Measurements from ENCODE around the gene AKAP8L. TPM values are rescaled to one million over a fixed set of nuclear protein-coding genes. Genes with fewer than 3 reads are reported as not detected.

The AKAP8L gene
- total RNA-seq, 3 donors from 2014 or later: 74.4 to 111 (median 96.0) TPM

DNA sequence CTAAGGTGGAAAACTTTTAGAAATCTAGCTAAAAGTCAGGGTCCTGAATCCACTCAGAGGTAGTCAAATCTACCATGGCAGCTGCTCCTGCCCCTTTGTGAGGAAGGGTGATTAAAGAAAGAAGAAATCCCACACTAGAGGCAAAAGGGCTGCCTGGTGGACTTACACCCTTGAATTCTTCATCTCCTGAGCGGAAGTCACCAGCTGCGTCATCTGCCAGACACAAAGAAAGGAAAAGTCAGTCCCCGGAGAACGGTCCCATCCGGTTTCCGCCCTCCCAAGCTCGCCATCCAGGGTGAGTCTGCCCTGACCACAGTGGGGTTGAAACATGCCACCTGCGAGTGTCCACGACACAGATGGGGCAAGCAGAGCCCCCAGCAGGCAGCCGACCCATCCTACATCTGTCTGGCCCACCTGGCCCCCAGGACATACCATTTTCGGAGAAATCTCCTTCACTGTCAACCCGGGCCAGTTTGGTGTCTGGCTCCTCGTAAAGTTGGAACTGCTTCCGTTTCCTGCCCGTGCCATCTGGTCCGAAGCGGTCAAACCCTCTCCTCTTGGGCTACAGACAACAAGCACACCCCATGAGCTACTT lies 46.9 kb downstream of the AKAP8L start:
- H3K36me3 ChIP-seq (ENCODE audit: low read depth): peaks cover 30% of the 10 kb centered on the region
- peak in 2 of 3 donors; percentile 17 to 36 for DNase-seq
- no peaks in the 10 kb centered on the region for H3K9me3 ChIP-seq
- TF ChIP-seq, protein P1, sequence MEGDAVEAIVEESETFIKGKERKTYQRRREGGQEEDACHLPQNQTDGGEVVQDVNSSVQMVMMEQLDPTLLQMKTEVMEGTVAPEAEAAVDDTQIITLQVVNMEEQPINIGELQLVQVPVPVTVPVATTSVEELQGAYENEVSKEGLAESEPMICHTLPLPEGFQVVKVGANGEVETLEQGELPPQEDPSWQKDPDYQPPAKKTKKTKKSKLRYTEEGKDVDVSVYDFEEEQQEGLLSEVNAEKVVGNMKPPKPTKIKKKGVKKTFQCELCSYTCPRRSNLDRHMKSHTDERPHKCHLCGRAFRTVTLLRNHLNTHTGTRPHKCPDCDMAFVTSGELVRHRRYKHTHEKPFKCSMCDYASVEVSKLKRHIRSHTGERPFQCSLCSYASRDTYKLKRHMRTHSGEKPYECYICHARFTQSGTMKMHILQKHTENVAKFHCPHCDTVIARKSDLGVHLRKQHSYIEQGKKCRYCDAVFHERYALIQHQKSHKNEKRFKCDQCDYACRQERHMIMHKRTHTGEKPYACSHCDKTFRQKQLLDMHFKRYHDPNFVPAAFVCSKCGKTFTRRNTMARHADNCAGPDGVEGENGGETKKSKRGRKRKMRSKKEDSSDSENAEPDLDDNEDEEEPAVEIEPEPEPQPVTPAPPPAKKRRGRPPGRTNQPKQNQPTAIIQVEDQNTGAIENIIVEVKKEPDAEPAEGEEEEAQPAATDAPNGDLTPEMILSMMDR (IDR thresholded peaks at IDR 0.05): no peak
- H3K4me3 ChIP-seq: no peak overlapping the region
- peaks cover under 1% of the 10 kb centered on the region for H3K4me1 ChIP-seq (ENCODE audit: low read depth)
- ATAC-seq: no peak
- intact Hi-C loops (cut with DNase I, micrococcal nuclease): no loop called here

DNA sequence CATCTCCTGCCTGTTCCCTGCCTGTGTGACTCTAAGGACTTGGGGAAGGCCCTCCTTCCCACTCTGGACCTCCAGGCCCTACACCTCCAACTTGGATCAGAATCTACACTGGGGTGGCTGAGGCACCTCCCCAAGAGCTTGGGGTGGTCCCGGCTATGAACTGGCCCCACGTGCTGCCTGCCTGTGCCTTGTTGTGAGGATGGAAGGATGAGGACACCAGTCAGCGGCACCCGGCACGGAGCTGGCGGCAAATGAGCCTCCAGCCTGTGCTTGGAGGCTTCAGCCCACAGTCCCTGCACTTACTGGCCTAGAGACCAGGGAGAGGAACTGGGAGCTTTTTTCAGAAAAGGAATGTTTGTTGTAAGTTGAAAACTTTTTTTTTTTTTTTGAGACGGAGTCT lies 47.7 kb downstream of the AKAP8L start:
- intact Hi-C loops (cut with DNase I, micrococcal nuclease): no loop called here
- H3K36me3 ChIP-seq (ENCODE audit: low read depth): peaks cover 30% of the 10 kb centered on the region

GRCh38 chr19:15369594-15369891 lies 49.2 kb downstream of the AKAP8L start:
- Histone ChIP-seq H3K9me3 (no peaks in the 10 kb centered on the region), H3K4me1 (ENCODE audit: low read depth) (no peaks in the 10 kb centered on the region), H3K4me3 (no peak overlapping the region), H3K36me3 (ENCODE audit: low read depth) (peaks cover 30% of the 10 kb centered on the region)
- intact Hi-C loops (cut with DNase I, micrococcal nuclease): no loop called here
- no peak for DNase-seq
- ATAC-seq: no peak
- TF ChIP-seq, protein P1 (IDR thresholded peaks at IDR 0.05): no peak

More for the DNA sequence above, 47.7 kb downstream of the AKAP8L start:
- no peaks in the 10 kb centered on the region for H3K4me1 ChIP-seq (ENCODE audit: low read depth)
- TF ChIP-seq, protein P1 (IDR thresholded peaks at IDR 0.05): no peak
- DNase-seq (peak in 2 of 3 donors; percentile 10 to 15), ATAC-seq (no peak)
- H3K4me3 ChIP-seq: no peak overlapping the region
- H3K9me3 ChIP-seq: no peaks in the 10 kb centered on the region

DNA sequence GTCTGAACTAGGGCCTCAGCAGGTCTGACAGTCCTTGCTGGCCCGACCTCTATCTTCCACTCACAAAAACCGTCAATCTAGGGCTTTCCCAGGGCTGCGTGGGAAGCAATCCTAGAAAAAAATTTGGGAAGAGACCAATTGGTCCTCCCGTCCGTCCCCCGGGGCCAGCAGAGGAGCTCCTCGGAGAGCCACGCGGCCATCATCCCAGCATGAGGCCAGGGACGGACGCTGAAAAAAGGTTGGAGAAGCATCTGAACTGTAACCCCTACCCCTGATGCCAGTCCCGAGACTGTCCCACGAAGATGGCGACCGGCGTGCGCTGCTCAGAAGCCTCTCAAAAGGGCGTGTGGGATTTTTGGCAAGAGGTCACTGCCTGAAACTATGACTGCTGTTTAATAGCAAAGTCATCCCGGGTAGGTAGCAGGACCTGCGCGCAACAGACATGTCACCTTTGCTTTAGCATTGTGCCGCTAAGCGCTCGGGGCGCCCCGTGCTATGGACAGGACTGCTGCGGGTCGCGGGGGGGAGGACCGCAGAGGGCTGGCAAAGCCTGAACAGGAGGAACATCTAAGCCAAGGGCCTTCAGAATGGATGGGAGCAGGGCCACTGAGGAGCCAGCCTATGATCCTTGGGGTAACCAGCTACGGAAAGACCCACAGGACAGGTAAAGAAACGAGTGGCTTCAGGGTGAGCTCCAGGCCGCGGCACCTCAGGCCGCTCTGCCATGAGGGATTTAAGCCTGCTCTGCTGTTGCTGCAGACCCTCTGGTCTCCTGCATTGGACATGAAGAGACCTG lies 49.8 kb downstream of the AKAP8L start:
- DNase-seq (no peak), ATAC-seq (no peak)
- no peaks in the 10 kb centered on the region for H3K9me3 ChIP-seq
- no peak overlapping the region for H3K4me3 ChIP-seq
- intact Hi-C loops (cut with DNase I, micrococcal nuclease): no loop called here
- H3K4me1 ChIP-seq (ENCODE audit: low read depth): no peaks in the 10 kb centered on the region
- peaks cover 30% of the 10 kb centered on the region for H3K36me3 ChIP-seq (ENCODE audit: low read depth)
- TF ChIP-seq, protein P1 (IDR thresholded peaks at IDR 0.05): no peak

- DNase-seq (no peak), ATAC-seq (no peak)
- H3K36me3 ChIP-seq (ENCODE audit: low read depth): peaks cover 30% of the 10 kb centered on the region
- TF ChIP-seq, protein P1 (IDR thresholded peaks at IDR 0.05): no peak
- H3K4me3 ChIP-seq: no peak overlapping the region
- H3K9me3 ChIP-seq: no peaks in the 10 kb centered on the region
- intact Hi-C loops (cut with DNase I, micrococcal nuclease): no loop called here
- no peaks in the 10 kb centered on the region for H3K4me1 ChIP-seq (ENCODE audit: low read depth)
Observed at GRCh38 chr19:15368051-15368632, 50.6 kb downstream of the AKAP8L start.
